ENCODE results near the gene SUCLG1. TPM values are rescaled to one million over a fixed set of nuclear protein-coding genes. Genes with fewer than 3 reads are reported as not detected.

SUCLG1 gene
- polyA plus RNA-seq, 1 of the 3 experiments (the other 2 are of a cell fraction): 32.7 TPM

DNA sequence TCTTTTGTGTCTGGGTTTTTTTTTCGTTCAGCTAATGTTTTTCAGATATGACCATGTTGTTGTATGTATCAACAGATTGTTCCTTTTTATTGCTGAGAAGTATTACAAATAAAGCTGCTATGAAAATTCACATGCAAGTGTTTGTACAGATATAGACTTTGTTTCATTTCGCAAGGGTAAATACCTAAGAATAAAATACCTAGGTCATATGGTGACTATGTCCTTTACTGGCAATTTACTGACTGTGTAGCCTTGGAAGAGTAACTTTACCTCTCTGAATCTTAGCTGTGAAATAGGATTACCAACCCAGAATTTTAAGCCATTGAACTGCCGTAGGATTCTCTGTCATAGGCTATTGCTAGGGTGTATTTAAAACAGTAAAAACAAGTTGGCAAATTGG lies 38.2 kb upstream of the SUCLG1 start:
- Histone ChIP-seq H3K36me3 (replicated peaks in 1 of 2; ENCODE audit: control insufficient read depth in 1 of 2, insufficient read depth in 2 of 2, low read length in 1 of 2) (no peaks in the 10 kb centered on the region), H4K20me1 (ENCODE audit: insufficient read depth) (no peaks in the 10 kb centered on the region), H3K79me2 (ENCODE audit: insufficient read depth) (no peaks in the 10 kb centered on the region), H3K27ac (ENCODE audit: low read depth in 2 of 2, low read length in 1 of 2) (no peak overlapping the region), H3K9me2 (no peaks in the 10 kb centered on the region), H3K9me3 (no peaks in the 10 kb centered on the region), H3K4me1 (ENCODE audit: control insufficient read depth in 1 of 2, insufficient read depth in 2 of 2, low read depth in 1 of 2, low read length in 1 of 2) (peaks cover 0 to 8% of the 10 kb centered on the region in 2 experiments; a peak in 1 of 4 replicates), H3K4me2 (no peak overlapping the region), H3F3A (replicated peaks; ENCODE audit: insufficient read depth) (peaks cover 10% of the 10 kb centered on the region), H3K4me3 (ENCODE audit: low read depth in 2 of 2, low read length in 1 of 2) (no peak overlapping the region), H3K9ac (no peak overlapping the region), H2AFZ (ENCODE audit: low read depth) (no peak overlapping the region), H3K27me3 (ENCODE audit: insufficient read depth) (no peaks in the 10 kb centered on the region; the same call in 1 of the 2 replicates)
- no peak for DNase-seq
- POLR2A ChIA-PET: no interaction called here
- CTCF ChIA-PET: interaction anchor here (0.6 to 2.5 kb wide), 9 partner anchors 17 to 837 kb away, joined by 3 to 12 read pairs (median 5); no protein-coding TSS in a partner anchor
- 79% methylated on average over 3 of the region's 3 CpGs for WGBS (ENCODE audit: low lambda C conversion rate)
- TF ChIP-seq USF1 (IDR thresholded peaks at IDR 0.05; ENCODE audit: borderline replicate concordance, low read depth) (no peak), TCF12 (IDR thresholded peaks at IDR 0.05) (no peak), YY1 (IDR thresholded peaks at IDR 0.05; ENCODE audit: low read depth) (no peak), NRF1 (IDR thresholded peaks at IDR 0.05; ENCODE audit: low read depth, low read length) (no peak), CTCF (IDR thresholded peaks at IDR 0.05) (no peak), RAD21 (IDR thresholded peaks at IDR 0.05; ENCODE audit: low read length) (no peak)

DNA sequence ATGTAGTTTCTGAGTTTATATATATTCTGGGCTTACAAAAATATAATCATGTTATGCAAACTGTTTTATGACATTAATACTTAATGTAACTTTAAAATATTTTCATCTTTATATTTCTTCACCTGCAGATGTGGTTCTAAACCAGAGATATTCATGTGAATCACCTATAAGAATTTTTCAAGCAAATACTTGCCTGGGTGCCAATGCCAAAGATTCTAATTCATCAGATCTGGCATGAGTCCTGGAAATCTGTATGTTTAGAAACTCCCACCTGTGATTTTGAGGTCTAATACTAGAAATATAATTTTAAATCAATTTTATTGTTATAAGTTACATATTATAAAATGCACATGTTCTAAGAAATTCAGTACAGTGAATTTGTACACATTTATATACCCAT lies 37.3 kb upstream of the SUCLG1 start:
- CTCF ChIA-PET: interaction anchor here (0.8 to 1.9 kb wide), 2 partner anchors 386 to 429 kb away, joined by 4 to 12 read pairs; no protein-coding TSS in a partner anchor
- H3K36me3 ChIP-seq (replicated peaks in 1 of 2; ENCODE audit: control insufficient read depth in 1 of 2, insufficient read depth in 2 of 2, low read length in 1 of 2): no peaks in the 10 kb centered on the region

More for the DNA sequence above, 37.3 kb upstream of the SUCLG1 start:
- no peak for DNase-seq
- Histone ChIP-seq H3K9ac (no peak overlapping the region), H3K79me2 (ENCODE audit: insufficient read depth) (no peaks in the 10 kb centered on the region), H3K9me3 (no peaks in the 10 kb centered on the region), H3K27me3 (ENCODE audit: insufficient read depth) (no peaks in the 10 kb centered on the region; the same call in 1 of the 2 replicates), H3K4me1 (ENCODE audit: control insufficient read depth in 1 of 2, insufficient read depth in 2 of 2, low read depth in 1 of 2, low read length in 1 of 2) (peaks cover 0 to 8% of the 10 kb centered on the region in 2 experiments; a peak in 1 of 4 replicates), H3K4me2 (no peak overlapping the region), H3K27ac (ENCODE audit: low read depth in 2 of 2, low read length in 1 of 2) (no peak overlapping the region), H4K20me1 (ENCODE audit: insufficient read depth) (no peaks in the 10 kb centered on the region), H2AFZ (ENCODE audit: low read depth) (no peak overlapping the region), H3K4me3 (ENCODE audit: low read depth in 2 of 2, low read length in 1 of 2) (no peak overlapping the region), H3K9me2 (no peaks in the 10 kb centered on the region), H3F3A (replicated peaks; ENCODE audit: insufficient read depth) (peaks cover 10% of the 10 kb centered on the region)
- POLR2A ChIA-PET: no interaction called here
- TF ChIP-seq MEF2A (IDR thresholded peaks at IDR 0.05; ENCODE audit: borderline replicate concordance, low read depth) (no peak), RAD21 (IDR thresholded peaks at IDR 0.05; ENCODE audit: low read length) (no peak), REST (IDR thresholded peaks at IDR 0.05; ENCODE audit: low read depth, low read length) (no peak), FOSL2 (IDR thresholded peaks at IDR 0.05; ENCODE audit: borderline replicate concordance, low read depth) (no peak), USF1 (IDR thresholded peaks at IDR 0.05; ENCODE audit: borderline replicate concordance, low read depth) (no peak), RFX5 (IDR thresholded peaks at IDR 0.05; ENCODE audit: low read length) (no peak), NFIC (IDR thresholded peaks at IDR 0.05; ENCODE audit: borderline replicate concordance) (no peak), EP300 (IDR thresholded peaks at IDR 0.05; ENCODE audit: borderline replicate concordance in 1 of 2, low read depth in 1 of 2, low read length in 1 of 2) (no peak), GABPA (IDR thresholded peaks at IDR 0.05; ENCODE audit: low read depth) (no peak)
- TF ChIP-seq, protein P1, sequence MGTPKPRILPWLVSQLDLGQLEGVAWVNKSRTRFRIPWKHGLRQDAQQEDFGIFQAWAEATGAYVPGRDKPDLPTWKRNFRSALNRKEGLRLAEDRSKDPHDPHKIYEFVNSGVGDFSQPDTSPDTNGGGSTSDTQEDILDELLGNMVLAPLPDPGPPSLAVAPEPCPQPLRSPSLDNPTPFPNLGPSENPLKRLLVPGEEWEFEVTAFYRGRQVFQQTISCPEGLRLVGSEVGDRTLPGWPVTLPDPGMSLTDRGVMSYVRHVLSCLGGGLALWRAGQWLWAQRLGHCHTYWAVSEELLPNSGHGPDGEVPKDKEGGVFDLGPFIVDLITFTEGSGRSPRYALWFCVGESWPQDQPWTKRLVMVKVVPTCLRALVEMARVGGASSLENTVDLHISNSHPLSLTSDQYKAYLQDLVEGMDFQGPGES (IDR thresholded peaks at IDR 0.05; ENCODE audit: low read depth, low read length): no peak
- TF ChIP-seq, protein P2, sequence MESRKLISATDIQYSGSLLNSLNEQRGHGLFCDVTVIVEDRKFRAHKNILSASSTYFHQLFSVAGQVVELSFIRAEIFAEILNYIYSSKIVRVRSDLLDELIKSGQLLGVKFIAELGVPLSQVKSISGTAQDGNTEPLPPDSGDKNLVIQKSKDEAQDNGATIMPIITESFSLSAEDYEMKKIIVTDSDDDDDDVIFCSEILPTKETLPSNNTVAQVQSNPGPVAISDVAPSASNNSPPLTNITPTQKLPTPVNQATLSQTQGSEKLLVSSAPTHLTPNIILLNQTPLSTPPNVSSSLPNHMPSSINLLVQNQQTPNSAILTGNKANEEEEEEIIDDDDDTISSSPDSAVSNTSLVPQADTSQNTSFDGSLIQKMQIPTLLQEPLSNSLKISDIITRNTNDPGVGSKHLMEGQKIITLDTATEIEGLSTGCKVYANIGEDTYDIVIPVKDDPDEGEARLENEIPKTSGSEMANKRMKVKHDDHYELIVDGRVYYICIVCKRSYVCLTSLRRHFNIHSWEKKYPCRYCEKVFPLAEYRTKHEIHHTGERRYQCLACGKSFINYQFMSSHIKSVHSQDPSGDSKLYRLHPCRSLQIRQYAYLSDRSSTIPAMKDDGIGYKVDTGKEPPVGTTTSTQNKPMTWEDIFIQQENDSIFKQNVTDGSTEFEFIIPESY (IDR thresholded peaks at IDR 0.05; ENCODE audit: borderline replicate concordance, low read depth): no peak

All from SK-N-SH (cell line).